ENCODE data around the gene PTPRZ1.

- TF ChIP-seq EZH2 (IDR thresholded peaks at IDR 0.05; ENCODE audit: low read length, unreplicated experiment) (no peak), EZH2phosphoT487 (IDR thresholded peaks at IDR 0.05; ENCODE audit: borderline replicate concordance, low read length) (no peak), CTCF (conservative IDR thresholded peaks at IDR 0.05; ENCODE audit: low read depth, low read length) (no peak)
Observed at GRCh38 chr7:121882731-121883130, 9.8 kb downstream of the PTPRZ1 start.
